ENCODE measurements around the gene ELFN1. TPM values are rescaled to one million over a fixed set of nuclear protein-coding genes. Genes with fewer than 3 reads are reported as not detected.

ELFN1 gene
- total and polyA plus RNA-seq, 9 of the 15 experiments (the other 6 are each of a cell fraction or from before 2014, with no cell fraction given): 0.04 to 0.64 (median 0.18) TPM; not detected in 2

- H3K9ac ChIP-seq (ENCODE audit: insufficient read depth in 1 of 2, low read depth in 2 of 2, low read length in 2 of 2): peak overlapping the region in 1 of 2 experiments; percentile 52; a peak in 1 of 4 replicates
- peaks cover 16 to 53% of the 10 kb centered on the region in 2 experiments; a peak in 4 of 5 replicates for H3K27me3 ChIP-seq (ENCODE audit: control insufficient read depth in 2 of 2, insufficient read depth in 2 of 2, low read length in 2 of 2)
- H3K36me3 ChIP-seq (ENCODE audit: control insufficient read depth, insufficient read depth, low read length): no peaks in the 10 kb centered on the region
- FAIRE-seq (no peak), DNase-seq (ENCODE audit: extremely low read depth in 1 of 4, low spot score in 3 of 4) (no peak), ATAC-seq (no peak)
- H3K4me2 ChIP-seq (ENCODE audit: insufficient read depth, low read length): no peak overlapping the region
- no peak overlapping the region for H3K27ac ChIP-seq (ENCODE audit: extremely low read depth, low read depth, low read length)
- H3K4me1 ChIP-seq (replicated peaks in 1 of 2; ENCODE audit: control insufficient read depth in 2 of 2, insufficient read depth in 2 of 2, low read length in 2 of 2): peaks cover 0 to 19% of the 10 kb centered on the region in 2 experiments; a peak in 2 of 5 replicates
- H3K4me3 ChIP-seq: no peak overlapping the region
- H2AFZ ChIP-seq (ENCODE audit: low read depth, low read length): no peak overlapping the region
- no TSS peak for BruUV-seq (replicated peaks)
- CTCF ChIA-PET (ENCODE audit: low intra/inter-chr PET ratio): no interaction called here
- 15% methylated on average over 26 of the region's 27 CpGs for WGBS (ENCODE audit: insufficient coverage, low coverage, missing lambda C conversion rate)
- POLR2A ChIA-PET: no interaction called here
- no peak for TF ChIP-seq SAFB (IDR thresholded peaks at IDR 0.05; ENCODE audit: borderline replicate concordance, low read depth, low read length)
- TF ChIP-seq MBD1 (CRISPR knock-in tag; IDR thresholded peaks at IDR 0.05): no peak
- no peaks in the 10 kb centered on the region for H3K9me1 ChIP-seq (ENCODE audit: control insufficient read depth, insufficient read depth, low read length)
- intact Hi-C loops (cut with micrococcal nuclease): no loop called here
- no peaks in the 10 kb centered on the region for H3K79me2 ChIP-seq (ENCODE audit: control insufficient read depth, insufficient read depth, low read length)
- H3K9me3 ChIP-seq (replicated peaks; ENCODE audit: control insufficient read depth, insufficient read depth, low read depth, low read length): no peaks in the 10 kb centered on the region
- H4K20me1 ChIP-seq (replicated peaks; ENCODE audit: control insufficient read depth, insufficient read depth, low read length): 0 out of 2 replicates have a peak, but pooled peaks cover 7% of the 10 kb centered on the region
- in situ Hi-C loops (cut with MboI): no loop called here
These were observed 49.2 kb upstream of the ELFN1 start for GRCh38 chr7:1620835-1621234.

DNA sequence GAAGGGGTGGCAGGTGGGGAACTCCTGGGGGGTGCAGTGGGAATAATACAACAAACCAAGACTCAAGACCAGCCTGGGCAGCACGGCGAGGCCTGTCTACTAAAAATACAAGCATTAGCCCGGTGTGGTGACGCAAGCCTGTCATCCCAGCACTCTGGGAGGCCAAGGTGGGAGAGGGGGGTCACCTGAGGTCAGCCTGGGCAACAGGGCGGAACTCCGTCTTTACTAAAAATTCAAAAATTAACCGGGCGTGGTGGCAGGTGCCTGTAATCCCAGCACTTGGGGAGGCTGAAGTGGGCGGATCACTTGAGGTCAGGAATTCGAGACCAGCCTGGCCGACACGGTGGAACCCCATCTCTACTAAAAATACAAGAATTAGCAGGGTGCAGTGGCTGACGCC, 48.4 kb upstream of the ELFN1 start:
- ChIA-PET POLR2A (interaction anchor here (0.6 kb wide), 1 partner anchor 19 kb away, joined by 3 read pairs; no protein-coding TSS in a partner anchor), CTCF (ENCODE audit: low intra/inter-chr PET ratio) (no interaction called here)
- FAIRE-seq: no peak
- 0 out of 2 replicates have a peak, but pooled peaks cover 7% of the 10 kb centered on the region for H4K20me1 ChIP-seq (replicated peaks; ENCODE audit: control insufficient read depth, insufficient read depth, low read length)
- H3K36me3 ChIP-seq (ENCODE audit: control insufficient read depth, insufficient read depth, low read length): no peaks in the 10 kb centered on the region
- in situ Hi-C loops (cut with MboI) (no loop called here), intact Hi-C loops (cut with micrococcal nuclease) (no loop called here)
- H3K79me2 ChIP-seq (ENCODE audit: control insufficient read depth, insufficient read depth, low read length): no peaks in the 10 kb centered on the region
- H3K9me3 ChIP-seq (replicated peaks; ENCODE audit: control insufficient read depth, insufficient read depth, low read depth, low read length): peaks cover 2% of the 10 kb centered on the region; the same call in 1 of the 2 replicates
- ATAC-seq: no peak
- no peak overlapping the region for H3K27ac ChIP-seq (ENCODE audit: extremely low read depth, low read depth, low read length)
- H3K4me1 ChIP-seq (replicated peaks in 1 of 2; ENCODE audit: control insufficient read depth in 2 of 2, insufficient read depth in 2 of 2, low read length in 2 of 2): peaks cover 0 to 19% of the 10 kb centered on the region in 2 experiments; a peak in 2 of 5 replicates
- H3K4me3 ChIP-seq: no peak overlapping the region
- no TSS peak for BruUV-seq (replicated peaks)
- H3K9me1 ChIP-seq (ENCODE audit: control insufficient read depth, insufficient read depth, low read length): no peaks in the 10 kb centered on the region
- no peak for DNase-seq (ENCODE audit: extremely low read depth in 1 of 4, low spot score in 3 of 4)
- H3K27me3 ChIP-seq (ENCODE audit: control insufficient read depth in 2 of 2, insufficient read depth in 2 of 2, low read length in 2 of 2): peaks cover 16 to 57% of the 10 kb centered on the region in 2 experiments; a peak in 4 of 5 replicates
- TF ChIP-seq TAL1 (IDR thresholded peaks at IDR 0.05) (no peak), BDP1 (IDR thresholded peaks at IDR 0.05; ENCODE audit: insufficient read depth, insufficient read length) (no peak), CREB5 (CRISPR knock-in tag; IDR thresholded peaks at IDR 0.05) (no peak), ZNF134 (CRISPR knock-in tag; conservative IDR thresholded peaks at IDR 0.05) (no peak)
- TF ChIP-seq, protein P1, sequence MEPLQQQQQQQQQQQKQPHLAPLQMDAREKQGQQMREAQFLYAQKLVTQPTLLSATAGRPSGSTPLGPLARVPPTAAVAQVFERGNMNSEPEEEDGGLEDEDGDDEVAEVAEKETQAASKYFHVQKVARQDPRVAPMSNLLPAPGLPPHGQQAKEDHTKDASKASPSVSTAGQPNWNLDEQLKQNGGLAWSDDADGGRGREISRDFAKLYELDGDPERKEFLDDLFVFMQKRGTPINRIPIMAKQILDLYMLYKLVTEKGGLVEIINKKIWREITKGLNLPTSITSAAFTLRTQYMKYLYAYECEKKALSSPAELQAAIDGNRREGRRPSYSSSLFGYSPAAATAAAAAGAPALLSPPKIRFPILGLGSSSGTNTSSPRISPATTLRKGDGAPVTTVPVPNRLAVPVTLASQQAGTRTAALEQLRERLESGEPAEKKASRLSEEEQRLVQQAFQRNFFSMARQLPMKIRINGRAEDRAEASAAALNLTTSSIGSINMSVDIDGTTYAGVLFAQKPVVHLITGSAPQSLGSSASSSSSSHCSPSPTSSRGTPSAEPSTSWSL (CRISPR knock-in tag; IDR thresholded peaks at IDR 0.05; ENCODE audit: borderline replicate concordance): no peak
- H3K4me2 ChIP-seq (ENCODE audit: insufficient read depth, low read length): no peak overlapping the region
- H2AFZ ChIP-seq (ENCODE audit: low read depth, low read length): no peak overlapping the region
- 8% methylated on average over 12 of the region's 13 CpGs for WGBS (ENCODE audit: insufficient coverage, low coverage, missing lambda C conversion rate)
- no peak overlapping the region for H3K9ac ChIP-seq (ENCODE audit: insufficient read depth in 1 of 2, low read depth in 2 of 2, low read length in 2 of 2)
